GM18873 (cell line): Measurements from ENCODE around the gene HMCN1.
"Not testable (repeated sequence)": the region's sequence is repeated elsewhere in the genome, so short reads cannot be mapped to it uniquely, and the experiment has no call there.

Source experiments
- ATAC-seq: cut with Tn5 transposase; IDR thresholded peaks from one replicate; pipeline ENCODE4 v1.9.1; 2021; ENCODE audit warnings: mild to moderate bottlenecking, moderate library complexity, moderate number of reproducible peaks; ENCODE audit not compliant: unreplicated experiment, low FRiP score

HMCN1 gene

DNA sequence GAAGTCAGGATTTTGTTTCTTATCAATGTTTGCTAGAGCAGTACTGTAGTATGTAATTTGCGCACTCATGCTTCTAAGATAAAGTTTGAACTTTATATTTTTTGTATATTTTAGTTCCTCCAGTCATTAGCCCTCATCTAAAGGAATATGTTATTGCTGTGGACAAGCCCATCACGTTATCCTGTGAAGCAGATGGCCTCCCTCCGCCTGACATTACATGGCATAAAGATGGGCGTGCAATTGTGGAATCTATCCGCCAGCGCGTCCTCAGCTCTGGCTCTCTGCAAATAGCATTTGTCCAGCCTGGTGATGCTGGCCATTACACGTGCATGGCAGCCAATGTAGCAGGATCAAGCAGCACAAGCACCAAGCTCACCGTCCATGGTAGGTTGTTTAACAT lies 388.6 kb downstream of the HMCN1 start:
- ATAC-seq: no peak

DNA sequence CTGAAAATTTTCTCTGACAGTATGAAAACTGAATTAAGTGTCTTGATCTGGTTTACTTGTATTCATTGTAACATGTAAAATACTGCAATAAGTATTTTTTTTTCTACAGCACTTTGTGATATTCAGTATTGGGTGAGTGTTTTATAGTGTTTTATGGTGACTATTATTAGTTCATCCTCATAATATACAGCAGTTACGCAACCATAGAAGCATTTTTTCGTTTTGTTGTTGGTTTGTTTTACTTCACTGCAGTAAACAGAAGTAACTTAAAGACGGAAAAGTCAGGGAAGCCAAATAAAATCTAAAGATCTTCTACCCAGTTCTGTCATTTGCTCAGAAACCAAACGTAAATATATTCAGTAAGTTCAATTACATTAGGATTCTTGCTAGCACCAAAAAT lies 390.8 kb downstream of the HMCN1 start:
- ATAC-seq: no peak

DNA sequence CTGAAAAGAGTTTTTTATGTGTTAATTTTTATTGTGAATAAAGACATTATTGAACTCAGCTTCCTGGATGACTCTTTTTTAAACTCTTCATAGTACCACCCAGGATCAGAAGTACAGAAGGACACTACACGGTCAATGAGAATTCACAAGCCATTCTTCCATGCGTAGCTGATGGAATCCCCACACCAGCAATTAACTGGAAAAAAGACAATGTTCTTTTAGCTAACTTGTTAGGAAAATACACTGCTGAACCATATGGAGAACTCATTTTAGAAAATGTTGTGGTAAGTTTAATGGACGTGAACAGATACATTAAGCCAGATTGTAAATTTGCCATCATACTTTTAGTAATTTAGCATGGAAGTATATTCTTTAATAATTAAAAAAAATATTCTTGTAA lies 391.3 kb downstream of the HMCN1 start:
- no peak for ATAC-seq

DNA sequence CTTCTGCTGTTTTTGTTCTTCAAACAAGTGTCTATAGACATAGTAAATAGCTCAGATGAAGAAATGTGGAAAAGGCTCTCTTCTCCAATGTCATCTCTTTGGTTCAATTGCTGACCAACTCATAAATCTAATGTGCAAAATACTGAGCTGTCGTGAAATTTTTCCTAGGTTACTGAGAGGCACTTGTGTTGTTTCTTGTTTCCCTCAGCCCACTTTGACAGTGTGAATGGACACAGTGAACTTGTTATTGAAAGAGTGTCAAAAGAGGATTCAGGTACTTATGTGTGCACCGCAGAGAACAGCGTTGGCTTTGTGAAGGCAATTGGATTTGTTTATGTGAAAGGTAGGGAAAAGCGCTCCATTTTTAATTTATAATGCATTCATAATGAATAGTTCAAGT lies 395.6 kb downstream of the HMCN1 start:
- no peak for ATAC-seq

DNA sequence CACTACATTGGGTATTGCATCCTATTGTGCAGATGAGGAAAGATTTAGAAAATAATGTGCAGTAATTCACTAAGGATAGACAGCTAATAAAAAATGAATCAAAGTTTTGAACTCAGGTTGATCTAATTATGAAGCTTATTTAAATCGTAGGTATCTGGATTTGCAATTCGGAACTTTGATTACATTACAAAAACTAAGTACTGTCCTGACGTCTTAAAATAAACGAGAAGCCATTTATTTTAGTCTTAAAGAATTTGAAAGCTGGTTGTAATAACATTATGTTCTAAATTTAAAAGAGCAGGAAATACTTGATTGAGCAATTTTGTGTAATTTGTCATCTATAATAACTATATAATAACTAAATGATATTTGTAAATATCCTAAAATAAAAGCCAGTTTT lies 404.9 kb downstream of the HMCN1 start:
- ATAC-seq: no peak

DNA sequence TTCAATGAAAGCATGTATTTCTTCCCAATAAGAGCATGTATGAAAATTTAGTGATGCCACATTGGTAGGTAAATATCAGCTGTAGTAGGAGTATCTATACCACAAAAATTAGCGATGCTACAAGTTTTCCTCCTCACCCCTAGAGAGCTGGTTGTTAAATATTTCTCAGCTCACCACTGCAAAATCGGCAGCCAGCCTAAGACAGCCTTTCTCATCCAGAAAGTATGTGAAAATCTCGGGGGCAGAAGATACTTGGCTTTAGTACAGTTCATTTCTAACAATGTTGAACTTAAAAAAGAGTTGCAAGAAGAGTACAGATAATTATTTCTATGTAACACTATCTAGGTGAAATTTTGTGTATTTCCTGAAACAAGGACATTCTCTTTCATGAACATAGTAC lies 405.5 kb downstream of the HMCN1 start:
- ATAC-seq: no peak

DNA sequence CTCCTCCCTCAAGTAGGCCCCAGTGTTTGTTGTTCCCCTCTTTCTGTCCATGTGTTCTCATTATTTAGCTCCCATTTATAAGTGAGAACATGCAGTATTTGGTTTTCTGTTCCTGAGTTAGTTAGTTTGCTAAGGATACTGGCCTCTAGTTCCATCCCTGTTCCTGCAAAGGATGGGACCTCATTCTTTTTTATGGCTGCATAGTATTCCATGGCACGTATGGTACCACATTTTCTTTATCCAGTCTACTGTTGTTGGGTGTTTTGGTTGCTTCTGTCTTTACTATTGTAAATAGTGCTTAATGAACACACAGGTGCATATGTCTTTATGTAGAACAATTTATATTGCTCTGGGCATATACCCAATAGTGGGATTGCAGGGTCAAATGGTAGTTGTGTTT lies 408.0 kb downstream of the HMCN1 start:
- ATAC-seq: no peak

DNA sequence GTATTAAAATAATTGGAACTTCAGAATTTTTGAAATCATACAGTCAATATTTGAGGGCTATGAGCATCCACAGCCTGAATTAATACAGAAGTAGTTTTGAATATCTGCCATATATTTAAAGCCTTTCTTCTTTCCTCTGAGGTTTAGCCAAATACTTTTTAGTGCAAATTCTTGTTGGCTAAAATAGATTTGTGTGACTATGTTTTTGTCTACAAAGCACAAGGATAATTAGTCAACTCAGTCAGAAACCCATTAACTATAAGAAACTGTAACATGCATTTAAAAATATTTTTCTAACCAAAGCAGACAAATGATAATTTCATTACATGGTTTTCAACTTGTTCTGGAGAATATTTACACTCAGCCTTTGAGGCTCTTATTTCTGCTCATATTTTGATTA lies 408.7 kb downstream of the HMCN1 start:
- no peak for ATAC-seq

DNA sequence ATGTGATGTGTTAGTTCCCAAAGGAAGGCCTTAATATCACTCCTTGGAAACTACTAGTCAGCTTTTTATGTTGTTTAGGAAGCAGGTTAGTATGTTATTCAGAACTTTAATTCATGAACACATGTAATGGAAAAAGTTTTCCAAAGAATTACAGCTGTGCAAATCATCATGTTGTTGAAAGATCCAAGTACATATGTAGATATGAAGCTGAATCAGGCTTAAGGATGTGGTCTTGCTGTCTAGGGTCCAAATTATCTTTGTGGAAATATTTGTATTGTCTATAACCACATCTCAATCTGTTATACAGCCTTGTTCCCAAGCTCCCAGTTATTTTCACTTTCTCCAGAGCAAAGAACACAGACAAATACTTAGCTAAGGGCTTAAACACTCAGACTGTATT lies 409.3 kb downstream of the HMCN1 start:
- no peak for ATAC-seq

DNA sequence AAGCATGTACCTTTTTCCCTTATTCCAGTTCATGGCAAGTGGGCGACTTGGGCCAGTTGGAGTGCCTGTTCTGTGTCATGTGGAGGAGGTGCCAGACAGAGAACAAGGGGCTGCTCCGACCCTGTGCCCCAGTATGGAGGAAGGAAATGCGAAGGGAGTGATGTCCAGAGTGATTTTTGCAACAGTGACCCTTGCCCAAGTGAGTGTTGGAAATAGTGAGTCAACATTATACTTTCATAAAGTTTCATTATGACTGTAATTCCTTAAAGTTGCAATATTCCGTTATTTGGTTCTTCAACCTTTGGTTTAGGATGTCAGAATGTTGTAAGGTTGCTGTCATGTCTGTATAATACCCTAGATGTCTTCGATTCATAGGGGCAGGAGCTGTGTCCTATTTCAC lies 410.3 kb downstream of the HMCN1 start:
- ATAC-seq: no peak

DNA sequence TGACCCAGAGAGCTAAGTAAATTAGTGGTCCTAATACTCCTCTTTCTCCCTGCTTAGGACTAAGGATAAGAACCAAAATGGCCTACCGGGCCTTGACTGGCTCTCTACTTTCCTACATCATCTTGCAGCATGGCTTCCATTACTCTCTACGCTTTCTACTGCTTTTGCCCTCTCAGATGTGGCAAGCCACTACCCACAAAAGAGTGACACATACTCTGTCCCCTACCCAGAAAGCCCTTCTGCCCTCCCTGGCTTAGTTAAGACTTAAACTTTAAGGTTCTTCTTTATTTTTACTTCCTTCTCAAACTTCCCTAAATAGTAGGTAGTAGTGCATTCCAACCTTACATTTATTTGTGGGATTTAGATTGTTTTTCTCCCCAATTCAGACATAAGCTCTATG lies 412.8 kb downstream of the HMCN1 start:
- no peak for ATAC-seq

DNA sequence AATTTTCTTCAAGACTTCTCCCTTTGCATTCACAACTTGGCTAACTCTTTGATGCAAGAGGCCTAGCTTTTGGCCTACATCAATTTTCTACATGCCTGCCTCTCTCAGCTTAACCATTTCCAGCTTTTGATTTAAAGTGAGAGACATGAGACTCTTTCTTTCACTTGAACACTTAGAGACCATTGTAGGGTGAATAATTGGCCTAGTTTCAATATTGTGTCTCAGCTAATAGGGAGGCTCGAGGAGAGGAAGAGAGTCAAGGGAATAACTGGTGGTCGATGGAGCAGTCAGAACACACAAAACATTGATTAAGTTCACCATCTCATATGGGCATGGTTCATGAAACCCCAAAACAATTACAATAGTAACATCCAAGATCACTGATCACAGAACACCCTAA lies 415.4 kb downstream of the HMCN1 start:
- ATAC-seq: no peak

DNA sequence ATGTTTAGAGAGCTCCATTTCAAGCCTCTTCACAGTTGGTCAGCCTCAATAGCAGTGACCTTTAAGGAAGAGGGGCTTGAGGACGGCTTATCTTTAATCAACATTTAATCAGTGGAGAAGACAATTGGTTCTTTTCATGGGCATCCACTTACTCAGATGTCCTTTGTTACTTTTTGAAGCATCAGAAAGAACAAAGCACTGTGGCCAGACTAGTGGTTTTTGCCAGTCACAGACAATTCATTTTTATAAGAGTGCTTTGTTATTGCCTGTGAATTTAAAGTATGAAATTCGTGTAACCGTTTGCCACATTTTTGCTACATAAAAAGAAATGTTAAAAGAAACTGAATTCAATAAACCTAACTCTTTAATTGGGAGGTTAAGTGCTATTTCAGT lies 418.0 kb downstream of the HMCN1 start:
- ATAC-seq: no peak

DNA sequence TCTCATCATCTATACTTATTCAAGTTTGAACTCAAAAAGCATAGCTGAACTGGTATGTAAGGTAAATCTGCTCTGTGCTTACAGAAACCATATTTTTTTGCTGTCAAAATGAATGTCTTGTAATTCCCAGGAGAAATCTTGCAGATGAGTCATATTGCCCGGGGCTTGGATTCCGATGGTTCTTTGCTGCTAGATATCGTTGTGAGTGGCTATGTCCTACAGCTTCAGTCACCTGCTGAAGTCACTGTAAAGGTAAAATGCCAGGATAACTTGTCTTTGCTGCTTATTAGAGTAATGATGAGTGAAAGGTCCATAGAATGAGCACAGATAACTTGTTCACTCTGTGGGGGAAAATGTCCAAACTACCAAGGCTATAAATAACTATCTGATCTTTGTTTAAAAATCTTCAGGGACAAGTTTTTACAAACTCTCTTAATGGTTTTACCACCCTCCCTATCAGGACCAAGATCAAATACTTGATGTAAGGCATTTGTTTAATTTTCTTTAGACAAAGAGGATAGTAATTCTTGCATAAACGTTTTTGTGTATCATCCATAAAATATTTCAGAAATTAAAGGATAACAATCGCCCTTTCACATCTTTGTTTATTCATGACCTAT lies 418.5 kb downstream of the HMCN1 start:
- no peak for ATAC-seq

DNA sequence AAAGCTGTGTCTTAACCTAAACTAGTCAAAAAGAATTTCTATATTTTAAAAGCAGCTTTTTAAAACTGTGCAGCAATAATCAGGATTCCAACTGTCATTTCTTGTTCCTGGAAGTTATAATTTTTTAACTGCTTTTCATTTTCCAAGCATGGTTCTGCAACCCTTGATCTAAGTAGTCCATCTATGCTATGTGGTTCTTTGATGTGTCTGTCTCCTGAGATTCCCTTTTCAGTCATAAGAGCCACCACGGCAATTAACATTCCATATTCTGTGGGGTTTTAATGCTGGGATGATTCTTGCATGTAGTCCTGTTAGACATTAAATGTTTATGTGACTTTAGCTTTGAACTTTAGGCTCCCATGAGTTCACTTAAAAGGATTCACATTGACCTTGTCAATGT lies 420.5 kb downstream of the HMCN1 start:
- ATAC-seq: no peak

DNA sequence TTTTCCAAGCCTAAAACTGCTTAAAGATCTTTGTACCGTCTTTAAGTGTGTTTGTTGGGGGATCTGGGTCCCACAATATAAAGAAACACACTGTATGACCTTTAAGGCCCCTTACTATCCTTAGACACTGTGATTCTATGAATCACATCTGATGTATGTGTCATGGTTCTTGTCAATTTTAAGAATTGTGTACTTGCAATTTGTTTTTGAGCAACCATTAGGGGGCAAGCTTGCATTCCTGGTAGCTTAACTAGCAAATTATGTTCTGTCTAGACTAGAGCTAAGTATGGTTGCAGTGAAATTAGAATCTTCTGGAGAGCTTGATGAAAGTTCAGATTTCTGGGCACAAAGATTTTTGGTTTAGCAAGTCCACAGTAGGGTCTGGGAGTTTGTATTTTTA lies 421.4 kb downstream of the HMCN1 start:
- no peak for ATAC-seq

DNA sequence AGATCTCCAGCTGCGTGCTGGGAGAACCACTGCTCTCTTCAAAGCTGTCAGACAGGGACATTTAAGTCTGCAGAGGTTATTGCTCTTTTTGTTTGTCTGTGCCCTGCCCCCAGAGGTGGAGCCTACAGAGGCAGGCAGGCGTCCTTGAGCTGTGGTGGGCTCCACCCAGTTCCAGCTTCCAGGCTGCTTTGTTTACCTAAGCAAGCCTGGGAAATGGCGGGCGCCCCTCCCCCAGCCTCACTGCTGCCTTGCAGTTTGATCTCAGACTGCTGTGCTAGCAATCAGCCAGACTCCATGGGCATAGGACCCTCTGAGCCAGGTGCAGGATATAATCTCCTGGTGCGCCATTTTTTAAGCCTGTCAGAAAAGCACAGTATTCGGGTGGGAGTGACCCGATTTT lies 428.7 kb downstream of the HMCN1 start:
- not testable (repeated sequence) for ATAC-seq

DNA sequence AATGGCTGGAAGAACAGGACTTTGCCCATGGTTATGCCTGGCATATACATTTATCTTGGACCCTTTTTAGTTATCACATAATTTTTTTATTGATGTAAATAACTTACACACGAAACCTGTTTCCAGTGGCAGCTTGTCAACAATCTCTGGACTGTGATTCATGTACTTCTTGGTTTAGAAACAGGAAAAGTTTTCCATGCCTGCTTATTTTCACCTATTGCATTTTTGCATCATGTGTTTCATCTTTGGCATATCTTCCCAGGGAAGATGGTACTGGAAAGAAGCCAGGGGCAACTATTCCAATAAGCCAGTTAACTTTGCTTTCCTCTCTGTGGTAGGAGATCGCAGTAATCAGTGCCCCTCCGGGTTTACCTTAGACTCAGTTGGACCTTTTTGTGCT lies 430.6 kb downstream of the HMCN1 start:
- ATAC-seq: no peak

DNA sequence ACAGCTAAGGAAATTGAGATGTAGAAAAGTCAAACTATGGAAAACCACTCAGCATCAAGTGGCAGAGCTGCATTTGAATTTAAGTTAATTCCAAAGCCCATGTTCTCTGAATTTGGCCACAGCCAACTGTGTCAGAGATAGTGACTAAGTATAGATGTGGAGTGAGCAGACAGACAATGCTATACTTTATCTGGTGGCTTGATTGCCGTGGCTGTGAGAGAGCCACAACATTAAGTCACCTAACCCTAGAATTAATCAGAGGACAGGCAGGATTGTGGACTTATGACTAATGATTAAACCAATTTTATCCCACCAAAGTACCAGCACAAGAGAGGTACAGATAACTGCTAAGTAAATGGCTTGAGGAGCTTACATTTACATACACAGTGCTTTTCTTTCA lies 431.1 kb downstream of the HMCN1 start:
- ATAC-seq: no peak

DNA sequence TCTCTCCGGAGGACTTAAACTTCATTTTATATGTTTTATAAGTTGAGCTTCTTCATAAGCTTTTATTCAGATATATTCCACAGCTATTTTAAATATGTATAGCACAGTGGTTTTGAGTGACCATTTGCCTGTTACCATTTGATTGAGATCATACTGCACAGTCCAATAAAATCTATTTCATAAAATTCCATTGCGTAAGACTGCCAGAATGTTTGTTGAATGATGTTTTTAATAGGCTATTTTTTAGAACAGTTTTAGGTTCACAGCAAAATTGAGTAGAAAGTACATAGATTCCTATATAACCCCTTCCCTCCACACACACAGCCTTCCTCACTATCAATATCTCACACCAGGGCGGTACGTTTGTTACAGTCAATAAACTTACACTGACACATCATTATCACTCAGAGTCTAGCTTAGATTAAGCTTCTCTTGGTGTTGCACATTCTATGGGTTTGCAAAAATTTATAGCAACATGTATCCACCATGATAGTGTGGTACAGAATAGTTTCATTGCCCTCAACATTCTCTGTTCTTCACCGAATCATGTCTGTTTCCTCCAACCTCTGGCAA lies 433.0 kb downstream of the HMCN1 start:
- ATAC-seq: no peak

DNA sequence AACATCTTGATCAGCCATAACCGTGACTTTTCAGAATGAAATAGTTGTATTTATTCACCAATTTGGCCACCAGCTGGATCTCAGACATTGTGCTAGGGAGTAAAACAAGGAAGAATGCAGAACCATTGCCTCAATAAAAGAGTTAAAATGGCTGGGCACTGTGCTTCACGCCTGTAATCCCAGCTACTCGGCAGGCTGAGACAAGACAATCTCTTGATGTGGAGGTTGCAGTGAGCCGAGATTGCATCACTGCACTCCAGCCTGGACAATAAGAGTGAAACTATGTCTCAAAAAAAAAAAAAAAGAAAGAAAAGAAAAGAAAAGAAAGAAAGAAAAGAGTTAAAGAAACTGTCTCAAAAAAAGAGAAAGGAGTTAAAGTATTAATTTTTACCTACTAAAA lies 441.4 kb downstream of the HMCN1 start:
- ATAC-seq: no peak

DNA sequence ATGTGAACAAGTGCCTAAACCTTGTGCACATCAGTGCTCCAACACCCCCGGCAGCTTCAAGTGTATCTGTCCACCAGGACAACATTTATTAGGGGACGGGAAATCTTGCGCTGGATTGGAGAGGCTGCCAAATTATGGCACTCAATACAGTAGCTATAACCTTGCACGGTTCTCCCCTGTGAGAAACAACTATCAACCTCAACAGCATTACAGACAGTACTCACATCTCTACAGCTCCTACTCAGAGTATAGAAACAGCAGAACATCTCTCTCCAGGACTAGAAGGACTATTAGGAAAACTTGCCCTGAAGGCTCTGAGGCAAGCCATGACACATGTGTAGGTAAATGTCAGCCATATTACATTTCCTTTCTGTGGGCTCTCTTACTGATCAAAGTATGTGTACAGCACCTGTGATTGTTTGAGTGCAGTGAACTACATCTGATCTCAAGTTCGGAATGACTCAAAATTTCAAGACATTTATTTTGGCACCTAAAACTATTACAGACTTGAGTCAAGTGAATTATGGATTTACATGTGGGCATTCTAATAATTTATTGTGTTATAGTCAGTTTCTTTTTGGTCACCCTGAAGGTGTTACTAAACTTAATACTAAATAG lies 444.3 kb downstream of the HMCN1 start:
- ATAC-seq: peak; percentile 69
